AG08396 (cell line): ENCODE results near the gene PPP6R2.

Experiments used
- DNase-seq: peaks from one replicate; pipeline ENCODE4 v3.0.0; 2012; ENCODE audit warnings: low spot score, mixed read lengths

The PPP6R2 gene

GRCh38 chr22:50487290-50488005, 144.3 kb downstream of the PPP6R2 start:
- DNase-seq = no peak

GRCh38 chr22:50488006-50488677, 145.0 kb downstream of the PPP6R2 start:
- DNase-seq = no peak

GRCh38 chr22:50488886-50489285, 145.8 kb downstream of the PPP6R2 start:
- no peak for DNase-seq

GRCh38 chr22:50489363-50490243, 146.5 kb downstream of the PPP6R2 start:
- no peak for DNase-seq

- no peak for DNase-seq
Observed at GRCh38 chr22:50490531-50491308, 147.6 kb downstream of the PPP6R2 start.
